ENCODE data around the gene C9orf78. TPM values are rescaled to one million over a fixed set of nuclear protein-coding genes. Genes with fewer than 3 reads are reported as not detected.
A peak's percentile ranks its signal among the peaks of the same experiment; 100 is the strongest.

The C9orf78 gene
- total and polyA plus RNA-seq, 9 of the 15 experiments (the other 6 are each of a cell fraction or from before 2014, with no cell fraction given) = 94.6 to 266 (median 202) TPM

GRCh38 chr9:129881547-129882324 is 46.7 kb upstream of the C9orf78 start (continued):
- TF ChIP-seq, protein P1, sequence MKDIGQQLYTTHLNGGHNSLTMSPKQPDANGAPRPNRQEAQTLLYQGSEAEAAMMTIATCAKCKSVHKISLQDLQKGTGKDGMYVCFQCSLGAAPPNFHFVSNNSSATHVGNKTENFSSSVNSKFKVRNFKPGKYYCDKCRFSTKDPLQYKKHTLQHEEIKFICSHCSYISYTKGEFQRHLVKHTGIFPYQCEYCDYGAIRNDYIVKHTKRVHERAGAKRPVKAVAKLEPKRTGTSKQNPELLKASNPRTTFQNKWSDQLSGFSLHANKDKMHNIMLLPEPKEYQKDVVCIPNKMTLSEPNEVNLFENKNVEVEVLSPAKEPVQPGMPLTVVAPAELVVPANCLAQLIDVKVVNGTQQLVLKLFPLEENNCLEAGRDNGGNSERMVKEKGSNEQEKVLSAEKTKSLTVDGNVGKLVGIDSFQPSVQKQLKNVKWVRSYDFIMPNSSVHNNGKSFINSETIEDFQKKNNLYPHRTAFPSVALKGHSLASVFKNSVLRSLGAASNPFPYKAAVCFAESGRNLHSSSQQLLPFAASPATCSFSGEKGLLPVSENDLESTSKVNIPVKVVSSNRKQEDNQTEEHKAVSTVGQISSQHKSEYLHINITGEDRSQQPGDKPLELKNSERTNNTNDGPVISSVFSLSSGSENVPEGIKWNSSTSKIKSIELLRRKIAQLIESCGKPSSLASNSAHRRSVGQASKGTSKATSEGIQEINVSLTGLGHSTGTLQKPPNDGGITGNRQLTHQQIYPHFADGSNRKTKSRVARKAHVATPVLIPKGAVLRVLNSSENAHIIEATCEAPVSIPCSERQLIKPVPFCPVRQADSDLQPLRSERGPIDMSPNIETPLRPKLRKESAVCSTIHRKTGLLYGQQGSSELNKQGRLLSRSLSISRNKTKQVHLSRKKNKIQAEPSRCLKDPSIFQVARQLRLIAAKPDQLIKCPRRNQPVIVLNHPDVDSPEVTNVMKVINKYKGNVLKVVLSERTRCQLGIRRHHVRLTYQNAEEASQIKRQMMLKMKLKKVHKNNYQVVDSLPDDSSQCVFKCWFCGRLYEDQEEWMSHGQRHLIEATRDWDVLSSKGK (CRISPR knock-in tag; IDR thresholded peaks at IDR 0.05) = no peak
- TF ChIP-seq ZNF184 (CRISPR knock-in tag; IDR thresholded peaks at IDR 0.05) = no peak
- TF ChIP-seq E2F6 (IDR thresholded peaks at IDR 0.05; ENCODE audit: borderline replicate concordance in 1 of 2, extremely low read depth in 1 of 2, insufficient read depth in 1 of 2, insufficient read length in 1 of 2, low read depth in 1 of 2, low read length in 1 of 2, poor library complexity in 1 of 2, severe bottlenecking in 1 of 2) = peak in 1 of 2 experiments; percentile 50
- peak; percentile 76 for TF ChIP-seq EP300 (IDR thresholded peaks at IDR 0.05; ENCODE audit: low read length)
- TF ChIP-seq EHMT2 (IDR thresholded peaks at IDR 0.05) = no peak
- no peak for TF ChIP-seq PTTG1 (tag; IDR thresholded peaks at IDR 0.05; ENCODE audit: low read depth)
- TF ChIP-seq, protein P2, sequence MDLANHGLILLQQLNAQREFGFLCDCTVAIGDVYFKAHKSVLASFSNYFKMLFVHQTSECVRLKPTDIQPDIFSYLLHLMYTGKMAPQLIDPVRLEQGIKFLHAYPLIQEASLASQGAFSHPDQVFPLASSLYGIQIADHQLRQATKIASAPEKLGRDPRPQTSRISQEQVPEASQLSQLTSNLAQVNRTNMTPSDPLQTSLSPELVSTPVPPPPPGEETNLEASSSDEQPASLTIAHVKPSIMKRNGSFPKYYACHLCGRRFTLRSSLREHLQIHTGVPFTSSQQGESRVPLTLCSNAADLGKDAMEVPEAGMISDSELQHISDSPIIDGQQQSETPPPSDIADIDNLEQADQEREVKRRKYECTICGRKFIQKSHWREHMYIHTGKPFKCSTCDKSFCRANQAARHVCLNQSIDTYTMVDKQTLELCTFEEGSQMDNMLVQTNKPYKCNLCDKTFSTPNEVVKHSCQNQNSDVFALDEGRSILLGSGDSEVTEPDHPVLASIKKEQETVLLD (IDR thresholded peaks at IDR 0.05) = no peak
- TF ChIP-seq BRD4 (IDR thresholded peaks at IDR 0.05) = 0 out of 2 replicates have a peak, but pooled peaks have one; percentile 1
- TF ChIP-seq, protein P3, sequence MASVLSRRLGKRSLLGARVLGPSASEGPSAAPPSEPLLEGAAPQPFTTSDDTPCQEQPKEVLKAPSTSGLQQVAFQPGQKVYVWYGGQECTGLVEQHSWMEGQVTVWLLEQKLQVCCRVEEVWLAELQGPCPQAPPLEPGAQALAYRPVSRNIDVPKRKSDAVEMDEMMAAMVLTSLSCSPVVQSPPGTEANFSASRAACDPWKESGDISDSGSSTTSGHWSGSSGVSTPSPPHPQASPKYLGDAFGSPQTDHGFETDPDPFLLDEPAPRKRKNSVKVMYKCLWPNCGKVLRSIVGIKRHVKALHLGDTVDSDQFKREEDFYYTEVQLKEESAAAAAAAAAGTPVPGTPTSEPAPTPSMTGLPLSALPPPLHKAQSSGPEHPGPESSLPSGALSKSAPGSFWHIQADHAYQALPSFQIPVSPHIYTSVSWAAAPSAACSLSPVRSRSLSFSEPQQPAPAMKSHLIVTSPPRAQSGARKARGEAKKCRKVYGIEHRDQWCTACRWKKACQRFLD (CRISPR knock-in tag; IDR thresholded peaks at IDR 0.05) = no peak
- TF ChIP-seq, protein P4, sequence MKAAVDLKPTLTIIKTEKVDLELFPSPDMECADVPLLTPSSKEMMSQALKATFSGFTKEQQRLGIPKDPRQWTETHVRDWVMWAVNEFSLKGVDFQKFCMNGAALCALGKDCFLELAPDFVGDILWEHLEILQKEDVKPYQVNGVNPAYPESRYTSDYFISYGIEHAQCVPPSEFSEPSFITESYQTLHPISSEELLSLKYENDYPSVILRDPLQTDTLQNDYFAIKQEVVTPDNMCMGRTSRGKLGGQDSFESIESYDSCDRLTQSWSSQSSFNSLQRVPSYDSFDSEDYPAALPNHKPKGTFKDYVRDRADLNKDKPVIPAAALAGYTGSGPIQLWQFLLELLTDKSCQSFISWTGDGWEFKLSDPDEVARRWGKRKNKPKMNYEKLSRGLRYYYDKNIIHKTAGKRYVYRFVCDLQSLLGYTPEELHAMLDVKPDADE (conservative IDR thresholded peaks at IDR 0.05; ENCODE audit: control insufficient read depth, low read depth, low read length) = no peak
- no peak for TF ChIP-seq XRCC4 (IDR thresholded peaks at IDR 0.05; ENCODE audit: extremely low read depth, insufficient read depth, insufficient read length)
- no peak for TF ChIP-seq ZNF384 (IDR thresholded peaks at IDR 0.05; ENCODE audit: low read depth, low read length)
- TF ChIP-seq KDM5B (IDR thresholded peaks at IDR 0.05; ENCODE audit: insufficient replicate concordance, low read depth, low read length) = peak; percentile 18
- TF ChIP-seq ZNF277 (CRISPR knock-in tag; IDR thresholded peaks at IDR 0.05; ENCODE audit: borderline replicate concordance) = no peak
- no peak for TF ChIP-seq TOE1 (IDR thresholded peaks at IDR 0.05; ENCODE audit: borderline replicate concordance)
- TF ChIP-seq TOE1 (CRISPR knock-in tag; IDR thresholded peaks at IDR 0.05; ENCODE audit: borderline replicate concordance, low read depth) = no peak
